GM21381 (cell line): ENCODE measurements around the gene PNPT1.
A peak's percentile ranks its signal among the peaks of the same experiment; 100 is the strongest.
"Not testable (repeated sequence)": the region's sequence is repeated elsewhere in the genome, so short reads cannot be mapped to it uniquely, and the experiment has no call there.

Source experiments
- ATAC-seq: cut with Tn5 transposase; IDR thresholded peaks from one replicate; pipeline ENCODE4 v1.9.1; 2021; ENCODE audit warnings: mild to moderate bottlenecking, moderate library complexity; ENCODE audit not compliant: unreplicated experiment

The PNPT1 gene

DNA sequence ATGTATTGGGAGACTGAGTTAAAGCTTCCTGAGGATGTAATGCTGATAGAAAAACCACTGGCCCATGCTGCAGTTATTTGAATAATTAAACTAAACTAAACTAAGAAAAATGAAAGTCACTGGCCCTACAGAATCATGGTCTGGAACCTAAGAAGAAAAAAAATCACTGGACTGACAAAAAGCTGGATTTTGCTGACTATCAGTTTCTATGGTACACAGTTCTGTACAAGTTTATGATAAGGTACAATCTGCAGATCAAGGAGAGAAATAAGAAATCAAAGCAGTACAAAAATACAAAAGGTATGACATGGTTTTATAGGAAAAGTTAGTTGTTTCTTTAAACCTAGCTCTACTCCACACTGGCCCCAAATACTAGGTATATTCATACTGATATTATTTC, 91.8 kb downstream of the PNPT1 start:
- ATAC-seq, result no peak

DNA sequence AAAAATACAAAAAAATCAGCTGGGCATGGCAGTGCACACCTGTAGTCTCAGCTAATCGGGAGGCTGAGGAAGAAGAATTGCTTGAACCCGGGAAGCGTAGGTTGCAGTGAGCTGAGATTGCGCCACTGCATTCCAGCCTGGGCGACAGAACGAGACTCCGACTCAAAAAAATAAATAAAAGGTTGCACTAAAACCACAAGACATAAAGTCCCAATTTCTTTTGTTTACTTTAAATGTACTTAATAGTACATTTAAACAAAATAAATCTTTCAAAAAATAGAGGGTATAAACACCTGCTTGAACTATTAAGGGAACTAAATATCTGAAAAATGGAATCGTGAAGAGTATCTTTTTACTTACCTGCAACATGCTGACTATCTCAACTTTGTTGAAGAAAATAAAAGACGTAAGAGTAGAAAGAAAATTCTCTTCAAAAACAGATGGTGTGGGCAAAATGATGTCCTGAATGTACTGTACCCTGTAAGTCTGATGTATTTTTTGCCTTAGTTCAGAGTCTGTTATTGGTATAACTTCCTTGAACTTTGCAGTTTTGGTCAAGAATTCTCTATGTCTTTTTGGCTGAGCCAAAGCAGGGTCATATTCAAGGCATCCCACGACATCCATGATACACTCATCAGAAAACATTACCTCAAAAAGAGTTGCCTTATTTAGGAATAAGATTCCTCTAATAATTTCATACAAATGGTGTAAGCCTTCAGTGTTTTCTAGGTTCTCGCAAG, 95.4 kb downstream of the PNPT1 start:
- ATAC-seq, result no peak

DNA sequence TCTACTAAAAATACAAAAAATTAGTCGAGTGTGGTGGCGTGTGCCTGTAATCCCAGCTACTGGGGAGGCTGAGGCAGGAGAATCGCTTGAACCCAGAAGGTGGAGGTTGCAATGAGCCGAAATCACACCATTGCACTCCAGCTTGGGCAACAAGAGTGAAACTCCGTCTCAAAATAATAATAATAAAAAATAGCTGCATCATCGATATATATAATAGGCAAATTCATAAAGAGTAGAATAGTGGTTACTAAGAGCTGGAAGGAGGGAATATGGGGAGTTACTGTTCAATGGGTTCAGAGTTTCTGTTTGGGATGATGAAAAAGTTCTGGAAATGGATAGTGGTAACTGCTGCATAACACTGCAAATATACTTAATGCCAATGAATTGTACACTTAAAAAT, 96.8 kb downstream of the PNPT1 start:
- ATAC-seq, result not testable (repeated sequence)

DNA sequence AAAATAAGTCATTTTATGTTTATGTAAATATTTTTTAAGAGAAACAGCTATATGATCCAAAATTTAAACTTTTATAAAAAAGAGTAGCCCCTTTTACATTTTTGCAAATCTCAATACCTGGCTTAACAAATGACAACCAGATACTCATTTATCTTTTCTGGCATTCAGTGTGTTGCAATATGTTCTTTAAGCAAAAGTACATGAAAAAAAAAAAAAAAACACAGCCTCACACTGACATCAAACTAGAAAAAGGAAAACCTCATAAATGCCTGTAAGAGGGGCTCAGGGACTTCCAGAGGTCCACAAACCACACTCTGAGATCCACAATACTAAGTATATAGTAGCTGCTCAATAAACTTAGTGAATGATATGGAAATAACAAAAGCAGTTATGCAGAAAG, 98.1 kb downstream of the PNPT1 start:
- no peak for ATAC-seq

DNA sequence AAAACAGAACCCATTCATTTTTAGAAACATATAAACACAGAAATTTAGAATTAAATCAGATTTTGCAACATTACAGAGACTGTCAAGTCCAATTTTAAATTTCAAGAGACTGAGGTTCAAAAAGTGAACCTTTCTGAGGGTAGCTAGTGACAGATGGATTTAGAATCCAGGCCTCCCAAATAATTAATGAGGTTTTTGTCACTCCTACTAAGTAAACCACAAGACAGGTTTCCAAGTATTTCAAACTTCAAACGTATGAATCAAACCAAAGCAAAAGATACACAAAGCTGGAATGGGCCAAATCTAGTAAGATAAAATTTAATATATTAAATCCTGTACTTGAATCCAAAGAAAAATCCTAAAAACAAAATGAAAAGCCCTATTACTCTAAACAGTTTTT, 101.5 kb downstream of the PNPT1 start:
- no peak for ATAC-seq

DNA sequence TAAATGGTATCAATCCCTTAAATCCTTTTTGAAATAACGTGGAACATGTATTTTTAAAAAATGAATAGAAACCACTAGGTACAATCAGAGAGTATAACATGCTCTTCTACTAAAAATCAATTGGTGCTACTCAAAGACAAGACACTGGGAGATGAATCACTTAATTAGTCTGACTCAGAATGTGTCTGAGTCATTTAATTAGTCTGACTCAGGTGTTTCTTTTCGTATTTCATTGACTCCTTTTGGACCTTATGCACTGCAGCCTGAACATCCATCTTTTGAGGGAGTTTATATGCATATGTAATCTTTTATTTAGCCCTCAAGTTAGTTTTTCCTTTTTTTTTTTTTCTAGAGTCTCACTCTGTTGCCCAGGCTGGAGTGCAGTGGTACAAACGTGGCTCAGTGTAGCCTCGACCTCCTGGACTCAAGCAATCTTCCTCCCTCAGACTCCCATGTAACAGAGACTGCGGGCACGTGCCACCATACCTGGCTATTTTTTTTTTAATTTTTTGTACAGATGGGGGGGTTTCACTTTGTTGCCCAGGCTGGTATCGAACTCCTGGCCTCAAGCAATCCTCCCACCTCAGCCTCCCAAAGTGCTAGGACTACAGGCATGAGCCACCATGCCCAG, 102.7 kb downstream of the PNPT1 start:
- peak; percentile 70 for ATAC-seq

DNA sequence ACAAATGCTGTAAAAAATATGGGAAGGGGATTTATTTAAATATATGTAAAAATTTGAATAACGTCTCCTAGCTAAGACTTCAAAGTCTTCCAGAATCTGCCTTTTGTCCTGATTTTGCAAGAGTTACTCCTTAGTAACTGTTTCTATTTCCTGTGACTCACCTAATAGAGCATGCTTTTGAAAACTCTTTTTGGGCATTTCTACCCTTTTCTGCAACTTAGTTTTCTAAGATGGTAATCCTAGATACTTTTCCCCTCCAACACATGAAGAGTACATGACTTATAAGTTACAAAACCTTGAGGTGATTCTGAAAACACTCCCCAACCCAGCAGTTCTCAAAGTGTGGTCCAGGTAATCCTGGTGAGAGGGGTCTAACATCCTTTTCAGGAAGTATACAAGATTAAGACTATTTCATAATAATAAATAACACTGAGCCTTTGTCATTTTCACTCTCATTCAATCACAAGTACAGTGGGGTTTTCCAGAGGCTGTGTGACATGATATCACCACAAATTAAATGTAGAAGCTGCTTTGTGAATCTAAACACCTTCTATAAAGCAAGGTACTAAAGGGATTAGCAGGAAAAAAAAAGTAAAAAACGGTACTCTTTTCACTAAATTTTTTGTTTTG, 108.1 kb downstream of the PNPT1 start:
- no peak for ATAC-seq
